22Rv1 (cell line): ENCODE results near the gene KCNG4.

Experiments used
- CTCF ChIP-seq: fragments of 450-650 bp; IDR thresholded peaks from 2 replicates; pipeline ENCODE4 v1.5.1; 2017; ENCODE audit warnings: mild to moderate bottlenecking
- ZFX ChIP-seq: fragments of 450-650 bp; IDR thresholded peaks from 2 replicates; pipeline ENCODE4 v1.6.1; 2017; ENCODE audit warnings: antibody characterized with exemption, borderline replicate concordance

- TF ChIP-seq CTCF = no peak
- no peak for TF ChIP-seq ZFX
Observed at GRCh38 chr16:84198401-84198800, 41.4 kb downstream of the KCNG4 start.
